HG02938 (cell line): ENCODE results near the gene HMX1.

Source experiments
- ATAC-seq: cut with Tn5 transposase; IDR thresholded peaks from one replicate; pipeline ENCODE4 v1.9.1; 2021; ENCODE audit warnings: mild to moderate bottlenecking, moderate library complexity; ENCODE audit not compliant: unreplicated experiment

The HMX1 gene

DNA sequence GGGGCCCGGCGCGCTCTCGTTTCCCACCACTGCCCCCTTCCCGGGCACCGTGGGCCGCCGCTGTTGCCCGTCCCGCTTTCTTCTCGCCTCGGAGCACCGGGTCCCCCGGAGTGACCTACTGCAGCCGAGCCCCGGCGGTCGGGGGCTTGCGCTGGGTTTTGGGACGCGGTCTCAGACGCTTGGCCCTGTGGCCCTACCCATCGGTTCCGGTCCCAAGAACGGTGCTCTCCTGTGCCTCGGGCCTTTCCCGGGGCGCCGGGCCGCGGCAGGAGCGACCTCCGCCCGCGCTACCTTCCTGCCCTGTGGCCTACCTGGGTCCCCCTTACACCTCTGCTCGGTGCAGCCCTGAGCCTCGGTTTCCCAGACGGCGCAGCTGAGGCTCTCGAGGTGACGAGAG is 21.6 kb upstream of the HMX1 start:
- no peak for ATAC-seq

DNA sequence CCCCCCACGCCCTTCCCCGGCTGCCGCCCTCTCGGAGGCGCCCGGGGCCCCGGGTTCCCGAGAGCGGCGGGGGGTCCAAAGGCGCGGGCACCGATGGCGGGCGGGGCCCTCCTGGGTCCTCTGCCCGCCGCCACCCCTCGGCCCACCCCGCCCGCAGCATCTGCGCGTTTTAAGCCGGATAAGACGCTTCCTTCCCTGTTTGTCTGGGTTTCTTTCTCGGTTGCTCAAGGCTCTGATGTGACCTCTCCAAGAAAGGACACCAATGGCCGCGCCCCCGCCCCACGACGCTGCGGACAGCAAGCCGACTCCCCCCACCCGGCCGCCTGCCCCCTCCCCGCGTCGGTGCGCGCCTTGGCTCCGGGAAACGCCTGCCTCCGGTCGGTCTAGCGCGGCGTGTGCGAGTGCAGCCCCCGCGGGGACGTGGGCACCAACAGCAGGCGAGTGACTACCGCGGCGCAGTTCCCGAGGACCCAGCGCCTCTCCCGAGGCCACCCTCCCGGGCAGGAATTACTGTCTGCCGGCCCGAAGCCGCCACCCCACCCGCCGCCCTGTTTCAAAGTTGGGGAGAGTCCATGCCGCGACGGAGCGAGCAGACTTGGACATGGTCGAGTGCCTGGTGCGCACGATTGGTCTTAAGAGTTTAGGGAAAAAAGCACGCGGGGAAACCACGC is 21.1 kb upstream of the HMX1 start:
- ATAC-seq: no peak

DNA sequence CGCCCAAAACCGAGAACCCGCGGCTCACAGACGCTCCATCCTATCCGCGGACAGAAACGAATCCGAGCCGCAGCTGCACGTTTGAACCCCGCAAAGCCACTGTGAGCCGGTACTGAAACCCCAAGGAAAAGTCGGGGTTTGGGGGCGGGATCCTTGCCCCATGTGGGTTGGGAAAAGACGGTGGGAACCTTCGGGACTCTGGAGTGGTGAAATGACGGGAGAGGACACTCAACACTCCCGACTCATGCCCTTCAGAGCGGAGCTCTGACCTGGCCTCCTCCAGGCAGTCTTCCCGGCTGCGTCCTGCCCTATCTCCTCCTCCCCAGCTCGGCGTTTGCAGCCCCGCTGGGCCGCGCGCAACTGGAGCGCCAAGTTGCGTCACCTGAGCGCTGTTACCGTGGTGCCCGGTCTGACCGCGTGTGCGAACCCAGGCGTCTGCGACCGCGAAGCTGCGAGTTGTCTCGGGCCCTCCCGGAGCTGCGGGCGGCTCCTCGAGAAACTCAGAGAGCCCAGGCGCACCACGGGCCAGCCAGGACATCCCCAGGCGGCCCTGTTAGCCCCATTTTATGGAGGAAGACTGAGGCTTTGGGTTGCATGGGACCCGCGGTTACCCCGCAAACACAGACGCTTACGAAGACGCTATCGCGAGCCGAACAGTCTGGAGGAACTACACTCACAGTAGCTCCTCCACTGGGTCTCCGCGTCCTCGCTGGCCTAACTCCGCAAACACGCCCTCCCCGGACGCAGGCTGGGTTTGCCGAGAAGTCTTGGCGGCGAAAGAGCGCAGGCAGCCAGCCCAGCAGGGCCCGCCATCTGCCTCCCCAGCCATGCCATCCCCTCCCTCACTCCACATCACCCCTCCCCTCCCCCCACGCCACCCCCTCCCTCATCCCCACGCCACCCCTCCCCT is 20.3 kb upstream of the HMX1 start:
- no peak for ATAC-seq

DNA sequence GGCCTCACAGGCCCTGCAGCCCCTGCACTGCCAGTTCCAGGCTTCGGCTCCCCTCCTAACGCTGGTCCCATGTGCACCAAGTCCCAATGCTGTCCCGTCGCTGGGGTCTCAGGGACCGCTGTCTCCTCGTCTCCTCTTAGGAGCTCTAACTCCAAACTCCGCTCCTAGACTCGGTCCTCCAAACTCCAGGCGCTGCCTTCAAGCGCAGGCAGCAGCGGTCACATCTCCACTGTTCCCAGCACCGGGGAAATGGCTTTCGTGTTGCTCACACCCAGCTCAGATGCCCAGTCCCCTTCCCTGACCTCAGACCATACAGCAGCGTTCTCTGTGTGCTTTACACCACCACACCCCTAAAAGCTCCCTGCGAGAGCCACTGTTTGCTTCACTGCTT is 19.6 kb upstream of the HMX1 start:
- no peak for ATAC-seq

DNA sequence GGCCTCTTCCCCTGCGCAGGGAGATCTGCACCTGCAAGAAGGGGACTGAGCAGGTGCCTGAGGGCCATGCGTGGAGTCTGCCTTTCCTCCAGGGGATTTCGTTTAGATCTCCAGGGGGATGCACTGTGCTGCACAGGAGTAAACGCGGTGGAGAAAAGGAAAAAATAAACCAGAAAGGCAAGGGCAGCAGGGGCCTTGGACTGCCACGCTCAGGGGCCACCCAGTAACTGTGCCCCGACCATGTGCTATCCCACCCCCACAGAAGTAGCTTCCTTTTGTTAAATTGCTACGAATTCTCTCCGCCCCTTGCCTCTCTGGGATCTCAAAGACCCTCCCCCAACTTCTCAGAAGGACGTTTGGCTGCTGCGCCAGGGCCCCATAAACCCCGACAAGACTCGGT is 17.2 kb upstream of the HMX1 start:
- ATAC-seq: no peak

DNA sequence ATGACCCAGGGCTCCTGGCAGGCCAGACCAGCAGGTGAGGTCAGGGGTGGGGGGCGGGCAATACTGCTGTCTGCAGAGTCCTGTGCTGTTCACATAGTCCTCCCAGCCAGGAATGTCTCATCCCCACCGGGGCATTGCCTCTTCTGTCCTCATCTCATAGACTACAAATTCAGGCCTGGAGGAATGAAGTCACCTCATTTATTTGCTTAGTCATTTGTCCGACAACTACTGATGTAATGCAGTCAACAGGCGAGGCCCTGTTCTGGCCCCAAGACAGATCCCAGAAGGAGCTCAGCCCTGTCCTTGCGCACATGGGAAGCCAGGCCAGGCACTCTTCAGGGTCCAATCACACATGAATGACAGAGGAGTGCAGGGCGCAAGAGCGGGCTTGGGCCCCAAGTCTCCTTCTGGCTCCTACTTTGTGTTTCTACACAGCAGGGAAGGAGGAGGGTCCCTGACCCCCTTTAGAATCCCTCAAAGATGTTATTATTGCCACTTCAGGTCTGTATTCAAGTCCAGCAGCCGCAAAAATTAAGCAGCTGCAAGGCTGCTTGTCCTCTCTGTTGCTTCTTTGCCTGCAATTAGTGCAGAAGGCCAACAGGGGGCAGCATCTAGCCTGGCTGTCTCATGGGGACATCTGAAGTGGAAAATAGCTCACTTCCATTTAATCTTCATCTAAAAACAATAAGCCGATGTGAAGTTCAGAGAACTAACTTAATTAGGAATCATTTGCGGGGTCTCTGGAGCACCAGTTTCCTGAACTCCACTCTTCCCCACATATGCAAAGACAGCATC is 15.2 kb upstream of the HMX1 start:
- no peak for ATAC-seq

DNA sequence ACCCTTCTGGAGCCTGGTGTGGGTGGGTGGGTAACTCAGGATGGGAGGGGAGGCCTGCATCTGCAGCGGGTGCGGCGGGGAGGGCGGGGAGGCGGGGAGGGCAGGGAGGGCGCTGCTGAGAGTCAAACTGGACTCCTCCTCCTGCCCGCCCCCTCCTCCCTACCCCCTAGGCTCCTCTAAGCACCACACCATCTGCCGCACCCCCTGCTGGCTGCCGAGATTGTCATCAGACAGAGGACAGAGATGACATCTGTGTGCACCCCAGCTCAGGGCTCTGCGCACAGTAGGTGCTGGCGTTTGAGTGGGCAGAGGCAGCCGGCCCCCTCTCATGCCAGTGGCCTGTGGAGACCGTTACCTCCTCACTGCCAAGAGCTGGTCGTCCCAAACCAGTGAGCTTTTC is 10.6 kb upstream of the HMX1 start:
- no peak for ATAC-seq

DNA sequence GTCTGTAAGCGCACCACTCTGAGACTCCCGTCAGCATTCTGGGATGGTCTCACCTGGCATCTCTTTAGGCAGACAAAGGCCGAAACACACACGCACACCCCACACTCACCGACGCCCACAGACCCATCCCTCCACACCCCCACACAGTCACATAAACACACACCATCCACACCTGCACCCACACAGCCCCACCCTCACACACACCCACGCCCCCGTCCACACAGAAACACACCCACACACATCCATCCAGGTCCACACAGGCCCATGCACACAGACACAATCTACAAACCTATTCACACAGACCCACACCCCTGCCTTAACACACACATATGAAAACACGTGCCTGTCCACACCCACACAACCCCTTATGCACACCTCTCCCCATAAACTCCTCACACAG is 9.2 kb upstream of the HMX1 start:
- no peak for ATAC-seq

DNA sequence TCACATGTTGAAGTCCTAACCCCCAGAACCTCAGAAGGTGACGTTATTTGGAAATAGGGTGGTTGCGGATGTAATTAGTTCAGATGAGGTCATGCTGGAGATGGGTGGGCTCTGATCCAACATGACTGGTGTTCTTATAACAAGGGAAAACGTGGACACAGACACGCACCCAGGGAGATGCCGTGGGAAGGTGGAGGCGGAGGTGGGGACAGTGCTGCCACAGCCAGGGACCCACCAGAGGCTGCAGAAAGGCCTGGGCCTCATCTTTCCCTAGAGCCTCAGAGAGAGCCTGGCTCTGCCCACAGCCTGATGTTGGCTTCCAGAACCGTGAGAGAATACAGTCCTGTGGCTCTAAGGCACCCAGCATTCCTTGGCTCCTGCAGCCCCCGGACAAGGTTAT is 7.9 kb upstream of the HMX1 start:
- no peak for ATAC-seq

DNA sequence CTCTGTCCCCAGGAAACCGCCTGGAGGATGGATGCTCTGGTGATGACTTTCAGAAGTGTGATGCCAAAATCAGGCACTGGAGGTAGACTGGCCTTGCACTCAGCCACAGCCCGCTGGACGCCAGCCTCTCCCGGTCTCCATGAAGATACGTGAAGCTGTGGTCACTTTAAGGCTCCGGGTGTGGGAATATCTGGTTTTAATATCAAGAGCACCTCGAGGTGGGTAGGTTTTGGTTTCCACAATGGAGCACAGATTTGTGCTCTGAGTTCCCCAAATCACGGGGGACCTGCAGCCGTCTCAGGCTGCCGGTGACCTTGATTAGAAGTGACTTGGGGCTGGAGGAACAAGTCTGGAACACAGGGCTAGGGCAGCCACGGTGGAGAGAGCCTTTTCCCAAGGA is 6.8 kb upstream of the HMX1 start:
- no peak for ATAC-seq

DNA sequence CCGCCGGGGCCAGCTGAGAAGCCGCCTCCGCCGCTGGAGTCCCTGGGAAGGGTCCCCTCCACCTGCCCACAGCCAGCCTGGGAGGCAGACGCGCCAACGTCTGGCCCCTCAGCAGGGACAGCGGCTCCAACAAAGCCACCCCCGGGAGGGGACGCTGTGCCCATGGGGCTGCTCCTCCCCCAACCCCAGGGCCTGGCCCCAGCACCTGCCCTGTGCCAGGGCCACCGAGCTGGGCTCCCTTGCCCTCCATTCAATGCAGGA is 6.1 kb upstream of the HMX1 start:
- ATAC-seq: no peak

DNA sequence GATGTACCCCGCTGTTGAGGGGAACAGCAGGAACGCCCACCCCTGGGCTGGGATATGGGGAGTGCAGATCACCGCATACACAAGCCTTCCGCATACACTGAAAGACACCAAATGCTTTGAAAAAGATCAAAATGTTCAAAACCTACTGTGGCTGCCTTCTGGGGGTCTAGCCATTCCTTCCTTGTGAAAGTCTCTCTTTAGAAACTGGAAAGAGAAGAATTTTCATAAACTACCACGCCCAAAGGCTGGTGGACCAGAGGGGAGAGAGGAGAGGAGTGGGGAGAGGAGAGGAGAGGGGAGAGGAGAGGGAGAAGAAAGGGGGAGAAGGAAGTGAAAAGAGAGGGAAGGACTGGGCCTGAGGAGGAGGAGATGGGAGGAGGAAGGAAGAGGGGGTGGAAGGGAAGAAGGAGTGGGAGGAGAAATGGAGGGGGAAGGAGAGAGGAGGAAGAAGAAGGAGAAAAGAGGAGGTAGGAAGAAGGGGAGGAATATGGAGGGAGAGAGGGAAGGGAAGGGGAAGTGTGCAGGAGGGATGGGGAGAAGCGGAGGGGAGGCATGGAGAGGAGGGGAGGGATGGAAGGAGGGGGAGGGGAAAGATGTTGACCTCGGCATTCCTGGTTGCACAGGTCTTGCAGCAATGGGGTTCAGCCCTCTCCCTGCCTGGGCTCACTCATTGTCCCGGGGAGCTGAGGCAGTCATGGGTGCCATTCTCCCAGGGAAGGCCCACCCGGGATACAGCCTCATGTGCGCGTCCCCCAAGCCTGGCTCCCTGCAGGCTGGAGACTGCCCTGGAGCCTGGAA is 5.5 kb upstream of the HMX1 start:
- ATAC-seq: no peak

DNA sequence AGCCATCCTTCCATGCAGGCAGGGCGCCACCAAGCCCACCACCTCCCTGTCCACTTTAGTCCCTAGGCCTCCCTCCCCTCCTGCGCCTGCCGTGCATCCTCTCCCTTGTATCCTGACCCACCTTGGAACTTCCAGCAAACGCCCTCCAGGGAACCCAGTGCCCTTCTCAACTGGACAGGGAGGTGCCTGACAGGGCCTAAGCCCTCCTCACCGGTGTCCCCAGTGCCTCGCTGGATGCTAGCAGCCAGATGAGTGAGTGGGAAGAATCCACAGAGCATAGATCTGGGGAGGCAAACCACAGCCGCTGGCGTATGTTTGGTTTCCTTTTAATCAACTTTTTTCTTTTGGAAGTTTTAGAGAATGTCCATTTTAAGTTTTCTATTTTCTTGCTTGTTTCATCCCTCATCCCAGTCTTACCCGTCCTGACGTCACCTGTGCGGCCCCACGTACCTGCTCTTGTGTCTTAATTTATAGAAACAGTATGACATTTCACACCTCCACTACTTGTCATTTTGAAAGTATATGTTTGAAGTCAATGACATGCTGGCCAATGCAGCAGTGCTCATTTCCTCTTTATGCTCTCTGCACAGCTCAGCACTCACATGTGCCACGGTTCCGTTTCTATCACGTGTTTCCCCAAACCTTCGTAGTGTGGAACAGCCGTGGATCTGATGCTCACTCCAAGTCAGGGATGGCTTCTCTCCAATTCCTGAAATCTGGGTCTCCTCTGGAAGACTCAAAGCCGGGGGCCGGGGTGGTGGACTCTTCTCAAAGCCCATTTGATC is 3.4 kb upstream of the HMX1 start:
- no peak for ATAC-seq

DNA sequence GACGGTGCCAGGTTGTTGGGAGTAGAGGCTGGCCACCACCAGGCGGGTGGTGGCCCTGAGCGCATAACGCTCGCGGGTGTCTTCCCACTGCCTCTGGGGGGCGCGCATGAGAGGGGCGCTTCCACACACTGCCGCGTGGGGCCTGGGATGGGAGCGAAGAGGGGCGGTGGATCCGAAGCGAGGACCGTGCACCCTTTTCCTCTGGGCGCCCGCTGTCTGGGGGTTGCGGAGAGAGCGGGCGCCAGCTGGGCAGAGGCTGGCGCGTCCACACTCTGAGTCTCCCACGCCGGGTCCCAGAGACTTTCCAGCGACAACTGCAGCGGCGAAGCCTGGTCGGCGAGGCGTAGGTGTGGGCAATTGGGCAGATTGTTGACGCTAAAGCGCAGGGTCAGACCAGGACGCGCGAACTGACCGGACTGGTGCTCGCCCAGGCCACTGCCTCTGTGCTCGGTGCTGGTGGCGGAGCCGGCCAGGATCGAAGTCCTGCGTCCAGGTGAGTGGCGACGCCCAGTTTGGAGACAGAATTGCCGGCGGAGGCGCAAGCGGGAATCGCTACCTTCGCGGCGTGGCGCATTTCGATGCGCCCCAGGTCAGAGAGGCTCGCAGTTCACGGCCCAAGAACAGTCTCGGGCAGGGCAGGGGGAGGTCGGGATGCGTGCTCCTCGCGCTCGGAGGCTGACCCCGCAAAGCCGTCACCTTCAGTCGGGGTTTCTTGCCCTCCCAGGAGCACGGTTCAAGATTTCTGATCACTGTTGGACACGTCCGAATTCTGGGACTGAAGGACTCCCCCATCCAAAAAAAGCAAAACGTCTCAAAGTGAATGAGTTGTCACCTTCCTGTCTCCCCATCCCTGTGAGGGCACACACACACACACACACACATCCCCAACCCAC is 2.6 kb upstream of the HMX1 start:
- no peak for ATAC-seq

DNA sequence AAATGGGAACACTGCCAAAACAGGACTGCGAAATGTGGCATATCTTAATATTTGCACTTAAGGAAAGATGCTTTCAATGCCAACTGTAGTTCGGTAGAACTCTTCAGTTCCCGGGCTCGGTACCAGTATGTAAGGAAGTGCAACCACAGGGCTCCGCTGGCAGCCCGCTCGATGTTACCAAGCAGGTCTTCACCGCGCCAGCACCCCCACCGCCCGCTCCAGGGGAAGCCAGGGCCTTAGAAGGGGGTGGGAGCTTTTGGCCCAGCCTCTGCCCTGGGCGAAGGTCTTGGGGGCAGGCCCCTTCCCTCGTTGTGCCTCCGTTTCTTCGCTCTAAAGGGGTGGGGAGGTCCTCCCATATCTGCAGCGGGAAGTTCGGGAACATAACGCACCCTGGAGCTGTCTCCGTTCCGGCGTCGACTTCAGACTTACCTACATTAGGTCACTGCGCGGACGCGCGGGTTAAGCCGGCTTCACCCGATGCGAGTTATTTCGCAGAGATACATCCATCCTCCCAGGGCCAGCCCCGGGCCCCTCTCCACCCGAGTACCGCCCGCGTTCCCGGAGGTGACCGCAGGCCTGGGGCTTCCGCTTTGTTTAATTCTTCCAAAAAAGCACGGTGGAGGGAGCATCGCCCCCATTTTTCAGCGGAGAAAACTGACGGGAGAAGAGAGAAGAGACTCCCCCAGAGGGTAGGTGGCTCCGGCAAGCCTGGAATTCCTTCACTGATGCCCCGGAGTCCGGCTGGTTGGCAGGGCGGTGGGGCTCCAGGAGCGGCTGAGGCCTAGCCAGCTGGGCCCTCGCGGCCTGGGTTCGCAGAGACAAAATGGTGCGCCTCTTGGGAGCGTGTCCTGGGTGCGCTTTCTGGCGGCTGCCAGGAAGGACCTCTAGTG is 1.0 kb upstream of the HMX1 start:
- no peak for ATAC-seq

DNA sequence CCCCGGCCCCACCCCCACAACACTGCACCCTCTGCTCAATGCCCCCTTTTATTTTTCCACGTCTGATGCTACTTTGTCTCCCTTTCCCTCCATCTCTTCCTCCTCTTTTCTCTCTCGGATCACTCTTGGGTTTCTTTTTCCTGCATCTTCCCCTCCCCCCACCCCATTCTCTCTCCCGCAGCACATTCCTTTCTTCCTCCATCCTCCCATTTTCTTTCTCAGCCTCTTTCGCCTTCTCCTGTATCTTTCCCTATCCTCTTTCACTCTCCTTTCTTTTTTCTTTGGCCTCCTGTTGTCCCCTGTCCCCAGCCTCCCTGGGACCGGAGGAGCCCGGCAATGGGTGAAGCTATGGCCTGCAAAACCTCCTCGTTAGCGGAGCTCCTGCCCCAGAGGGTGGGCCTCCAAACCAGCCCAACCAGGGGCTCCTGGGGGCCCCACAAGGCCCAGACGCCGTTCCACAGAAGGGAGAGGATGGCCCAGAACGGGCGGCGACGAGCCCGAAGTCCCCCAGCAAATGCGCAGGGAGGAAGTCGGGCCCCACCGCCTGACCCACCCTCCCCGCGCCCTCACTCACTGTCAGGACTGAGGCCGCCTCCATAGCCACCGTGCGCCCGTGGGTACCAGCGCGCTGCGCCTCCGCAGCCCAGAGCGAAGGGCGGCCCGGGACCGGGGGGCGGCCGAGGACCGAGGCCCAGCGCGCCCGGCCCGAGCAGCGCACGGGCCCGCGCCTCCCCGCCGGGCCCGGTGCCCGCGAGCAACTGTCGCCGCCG is 807 bp downstream of the HMX1 start:
- no peak for ATAC-seq

DNA sequence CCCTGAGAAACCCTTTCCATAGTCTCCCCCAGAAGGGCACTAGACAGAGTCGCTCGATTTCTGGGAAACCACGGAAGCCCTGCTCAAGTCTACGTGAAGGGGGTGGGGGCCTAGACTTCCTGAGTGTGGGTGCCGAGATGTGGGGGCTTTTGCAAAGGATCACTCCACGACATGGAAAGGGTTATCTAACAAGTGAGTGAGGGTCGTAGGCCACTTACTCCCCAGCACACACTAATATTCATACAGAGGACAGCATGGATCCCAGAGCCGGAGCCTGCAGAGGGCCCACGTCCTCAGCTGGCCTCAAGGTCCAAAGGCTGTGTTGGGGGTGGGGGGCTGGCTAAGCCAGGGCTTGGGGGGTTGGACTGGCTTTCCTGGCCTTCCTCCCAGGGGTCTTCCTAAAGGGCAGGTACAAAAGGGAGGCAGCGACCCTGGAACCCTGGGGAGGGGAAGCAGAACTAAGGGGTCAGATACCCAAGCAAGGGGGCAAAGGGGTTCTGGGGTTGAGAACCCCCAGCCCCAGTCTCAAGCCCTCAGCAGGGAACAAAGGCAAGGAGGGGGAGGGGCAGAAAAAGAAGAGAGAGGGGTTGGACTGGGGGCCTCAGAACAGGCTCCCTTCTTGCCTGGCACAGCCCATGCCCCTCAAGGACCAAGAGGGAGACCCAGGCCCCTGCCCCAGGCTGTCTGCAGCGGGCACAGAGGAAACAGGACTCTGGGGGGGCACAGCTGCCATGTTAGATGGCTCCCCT is 1.6 kb downstream of the HMX1 start:
- no peak for ATAC-seq
